HG03066 (cell line): ENCODE data around the gene SCUBE1.
"Not testable (repeated sequence)": the region's sequence is repeated elsewhere in the genome, so short reads cannot be mapped to it uniquely, and the experiment has no call there.

Experiments used
- ATAC-seq: cut with Tn5 transposase; IDR thresholded peaks from one replicate; pipeline ENCODE4 v1.9.1; 2021; ENCODE audit warnings: low read depth; ENCODE audit not compliant: unreplicated experiment

Gene SCUBE1

GRCh38 chr22:43360576-43360975 lies 17.4 kb upstream of the SCUBE1 start:
- no peak for ATAC-seq

DNA sequence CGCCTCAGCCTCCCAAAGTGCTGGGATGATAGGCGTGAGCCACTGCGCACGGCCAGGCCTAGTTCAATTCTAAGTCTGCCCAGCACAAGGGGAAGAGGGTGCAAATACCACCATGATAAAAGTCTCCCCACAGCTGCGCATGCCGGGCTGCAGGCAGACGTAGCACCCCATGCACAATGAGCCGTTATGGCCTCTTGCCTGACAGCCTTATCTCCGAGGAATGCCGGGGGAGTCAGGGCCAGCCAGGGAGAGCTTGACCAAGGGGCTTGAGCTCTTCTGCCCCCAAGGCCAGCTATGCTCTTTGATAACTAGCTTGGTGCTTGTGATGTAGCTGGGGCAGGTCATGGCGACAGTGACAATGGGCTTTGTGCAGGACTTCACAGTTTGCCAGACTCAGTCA lies 13.7 kb upstream of the SCUBE1 start:
- ATAC-seq = no peak

GRCh38 chr22:43355688-43356087 lies 12.5 kb upstream of the SCUBE1 start:
- ATAC-seq = not testable (repeated sequence)

DNA sequence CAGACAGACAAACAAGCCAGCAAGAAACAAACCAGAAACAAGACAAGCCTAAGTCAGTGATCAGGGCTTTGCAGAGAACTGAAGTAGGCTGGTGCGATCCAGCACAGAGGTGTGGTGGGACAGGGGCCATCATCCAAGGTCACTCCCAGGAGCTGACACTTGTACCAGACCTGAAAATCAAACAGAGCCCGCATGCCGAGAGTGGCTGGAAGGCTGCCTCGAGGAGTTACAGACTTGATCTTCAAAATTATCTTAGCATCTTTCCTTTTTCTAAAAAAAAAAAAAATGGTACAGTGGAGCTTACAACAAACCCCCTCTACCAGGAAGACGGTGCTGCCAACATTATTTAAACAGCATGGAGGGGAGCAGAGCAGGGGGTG lies 8.8 kb upstream of the SCUBE1 start:
- ATAC-seq = no peak

DNA sequence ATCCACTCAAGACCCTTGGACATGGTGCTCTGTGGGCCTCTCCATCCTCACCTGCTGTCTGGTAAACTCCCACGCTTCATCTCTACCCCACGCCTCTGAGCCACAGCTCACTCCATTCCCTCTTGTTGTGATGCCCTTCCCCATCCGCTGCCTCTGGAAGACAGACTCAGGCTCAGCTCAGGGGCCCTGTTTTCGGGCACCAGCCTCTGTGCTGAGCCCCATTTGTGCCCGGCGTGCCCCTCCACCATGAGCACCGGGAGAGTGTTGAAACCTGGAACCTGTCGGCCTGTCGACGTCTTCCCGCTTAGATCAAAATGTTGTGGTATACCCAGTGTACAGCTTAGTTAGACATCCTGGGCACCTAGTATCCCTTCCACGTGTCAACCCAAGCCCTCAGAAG lies 6.5 kb upstream of the SCUBE1 start:
- no peak for ATAC-seq

- no peak for ATAC-seq
Measured at GRCh38 chr22:43346521-43346929, 3.4 kb upstream of the SCUBE1 start.

GRCh38 chr22:43345761-43346301 lies 2.7 kb upstream of the SCUBE1 start:
- no peak for ATAC-seq

DNA sequence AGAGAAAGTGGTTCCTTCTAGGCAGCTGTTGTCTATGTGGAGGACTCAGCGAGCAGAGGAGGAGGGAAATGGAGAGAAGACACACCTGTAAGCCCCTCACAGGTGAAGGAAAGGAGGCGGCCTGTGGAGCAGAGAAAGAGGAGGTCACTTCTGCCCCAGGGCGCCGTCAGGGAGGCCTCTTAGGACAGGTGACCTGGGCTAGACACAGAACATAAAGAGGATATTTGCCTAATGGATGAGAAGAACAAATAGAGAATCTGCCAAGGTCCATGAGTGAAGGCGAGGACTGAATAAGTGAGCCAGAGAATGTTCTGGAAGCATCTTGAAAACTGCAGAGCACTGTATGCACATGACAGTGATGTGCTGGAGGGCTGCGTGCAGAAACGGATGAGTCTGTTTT lies 2.2 kb upstream of the SCUBE1 start:
- no peak for ATAC-seq

DNA sequence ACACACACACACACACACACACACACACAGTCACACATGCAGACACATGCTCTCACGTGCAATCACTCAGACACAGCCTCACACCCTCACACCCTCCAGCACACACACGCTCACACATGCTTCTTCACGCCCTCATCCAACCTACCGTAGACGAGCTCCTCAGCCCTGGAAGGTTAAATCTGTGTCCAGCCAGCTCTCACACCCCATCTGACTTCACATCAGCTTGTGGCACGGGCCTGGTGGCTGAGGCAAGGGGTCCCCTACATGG lies 1.3 kb upstream of the SCUBE1 start:
- ATAC-seq = no peak

DNA sequence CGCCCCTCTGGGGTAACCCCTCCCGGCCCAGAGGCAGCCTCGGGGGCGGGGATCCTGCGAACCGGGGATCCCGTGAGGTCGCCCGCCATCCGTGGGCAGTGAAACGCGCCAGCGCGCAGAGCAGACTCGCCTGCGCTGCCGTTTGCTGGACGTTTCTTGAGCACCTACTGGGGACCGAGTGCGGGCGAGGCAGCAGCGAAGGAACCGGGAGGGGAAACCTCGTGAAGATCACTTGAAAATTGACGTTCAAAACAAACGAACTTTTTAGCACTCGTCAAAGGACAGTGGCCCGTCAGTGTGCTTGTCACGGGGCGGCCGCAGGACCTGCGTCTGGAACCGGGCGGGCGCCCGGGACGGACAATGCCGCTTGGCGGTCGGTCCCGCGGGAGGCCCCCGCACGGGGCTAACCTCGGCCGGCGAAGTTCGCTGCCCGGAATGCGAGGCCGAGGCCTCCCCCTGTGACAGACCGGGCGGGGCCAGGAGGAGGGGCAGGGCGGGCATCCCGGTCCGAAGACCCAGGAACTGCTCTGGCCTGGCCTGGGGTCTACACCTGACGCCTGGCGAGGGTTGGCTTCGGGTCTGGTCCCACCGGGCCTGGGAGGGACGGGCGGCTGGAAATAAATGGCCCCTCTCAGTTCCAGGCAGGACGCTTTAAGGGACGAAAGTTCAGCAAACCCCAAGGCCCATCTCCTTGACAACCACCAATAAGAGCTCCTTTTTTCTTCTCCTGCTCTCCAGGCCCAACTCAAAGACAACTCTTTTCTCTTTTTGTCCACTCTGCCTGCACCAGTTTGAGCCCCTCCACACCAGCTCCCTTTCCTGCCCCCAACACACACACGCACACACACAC lies 723 bp upstream of the SCUBE1 start:
- ATAC-seq = no peak

DNA sequence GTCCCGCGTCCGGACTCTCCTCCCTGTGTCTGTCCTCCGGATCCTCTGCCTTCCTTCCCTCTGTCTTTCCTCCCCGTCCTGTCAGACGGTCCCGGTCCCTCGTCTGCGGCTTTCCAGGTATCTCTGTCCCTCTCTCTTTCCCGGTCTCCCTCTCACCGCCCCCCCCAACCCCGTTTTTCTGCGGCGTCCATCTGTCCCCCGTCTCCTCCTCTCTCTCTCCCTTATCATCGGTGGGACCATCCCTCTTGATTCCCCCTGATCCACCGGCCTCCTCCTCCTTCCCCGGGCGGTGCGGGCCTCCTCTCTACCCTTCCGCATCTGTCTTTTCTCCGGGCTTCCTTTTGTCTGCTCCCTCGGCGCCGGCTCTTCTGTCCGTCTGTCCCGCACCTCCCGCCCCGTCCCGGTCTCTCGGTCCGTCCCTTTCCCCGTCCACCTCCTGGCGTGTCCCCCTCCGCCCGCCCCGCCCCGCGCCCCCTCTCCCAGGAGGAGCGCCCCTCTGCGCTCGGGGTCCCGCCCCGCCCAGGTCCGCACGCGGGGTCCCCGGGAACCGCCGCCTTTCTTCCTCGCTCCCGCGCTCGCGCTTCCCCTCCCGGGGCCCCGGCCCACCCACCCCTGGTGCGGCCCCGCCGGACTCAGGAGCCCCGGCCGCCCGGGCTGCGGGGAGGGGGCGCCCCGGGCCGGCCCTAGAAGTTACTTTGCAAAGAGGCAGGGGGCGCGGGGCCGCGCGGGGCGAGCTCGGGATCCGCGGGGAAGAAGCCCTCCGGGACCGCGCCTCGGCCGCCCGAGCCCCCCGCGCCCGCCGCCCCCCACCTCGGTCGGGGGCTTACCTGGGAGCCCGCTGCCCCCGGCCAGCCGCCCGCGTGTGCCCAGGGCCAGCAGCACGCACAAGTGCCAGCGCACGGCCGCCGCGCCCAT lies 568 bp downstream of the SCUBE1 start:
- ATAC-seq = no peak

DNA sequence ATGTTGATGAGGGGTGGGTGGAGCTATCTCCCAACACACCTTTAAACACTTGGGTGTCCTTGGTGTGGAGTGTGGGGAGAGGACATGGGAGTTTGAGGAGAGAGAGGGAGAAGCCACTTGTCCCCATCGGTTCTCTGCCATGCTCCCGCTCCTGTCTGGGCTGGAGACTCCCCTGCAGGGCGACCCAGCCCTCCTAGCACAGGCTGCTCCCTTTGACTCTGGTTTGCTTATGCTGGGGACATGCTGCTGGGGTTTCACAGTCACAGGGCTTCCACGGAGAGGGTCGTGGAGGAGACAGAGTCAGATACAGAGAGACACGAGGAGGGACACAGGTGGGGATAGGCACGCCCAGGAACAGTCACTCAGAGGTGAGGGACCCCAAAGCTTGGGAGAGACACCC lies 1.6 kb downstream of the SCUBE1 start:
- ATAC-seq = no peak

- ATAC-seq = no peak
Measured at GRCh38 chr22:43338766-43339345, 4.3 kb downstream of the SCUBE1 start.

DNA sequence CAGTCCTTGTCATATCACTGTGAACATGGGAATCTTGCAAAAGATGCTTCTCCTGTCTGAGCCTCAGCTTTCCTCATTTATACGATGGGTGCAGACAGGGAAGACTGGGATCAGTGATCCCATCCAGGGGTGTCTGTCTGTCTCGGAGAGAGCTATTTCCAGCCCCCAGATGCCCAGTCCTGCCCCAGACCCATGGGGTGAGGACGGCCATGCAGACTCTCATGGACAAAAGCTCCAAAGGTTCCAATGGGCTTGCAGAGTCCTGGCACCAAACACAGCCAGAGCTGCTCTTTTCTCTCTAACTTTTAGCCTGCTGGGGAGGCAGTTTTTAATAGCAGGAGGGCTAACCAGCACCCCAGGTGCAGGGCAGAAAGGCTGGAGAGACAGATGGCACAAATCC lies 5.2 kb downstream of the SCUBE1 start:
- no peak for ATAC-seq

GRCh38 chr22:43337385-43337784 lies 5.8 kb downstream of the SCUBE1 start:
- ATAC-seq = no peak

- ATAC-seq = no peak
Measured at GRCh38 chr22:43334378-43334777, 8.8 kb downstream of the SCUBE1 start.

GRCh38 chr22:43333978-43334377 lies 9.2 kb downstream of the SCUBE1 start:
- ATAC-seq = no peak

- no peak for ATAC-seq
Measured at GRCh38 chr22:43333156-43333555, 10.0 kb downstream of the SCUBE1 start.

- no peak for ATAC-seq
Measured at GRCh38 chr22:43331698-43332097, 11.5 kb downstream of the SCUBE1 start.

DNA sequence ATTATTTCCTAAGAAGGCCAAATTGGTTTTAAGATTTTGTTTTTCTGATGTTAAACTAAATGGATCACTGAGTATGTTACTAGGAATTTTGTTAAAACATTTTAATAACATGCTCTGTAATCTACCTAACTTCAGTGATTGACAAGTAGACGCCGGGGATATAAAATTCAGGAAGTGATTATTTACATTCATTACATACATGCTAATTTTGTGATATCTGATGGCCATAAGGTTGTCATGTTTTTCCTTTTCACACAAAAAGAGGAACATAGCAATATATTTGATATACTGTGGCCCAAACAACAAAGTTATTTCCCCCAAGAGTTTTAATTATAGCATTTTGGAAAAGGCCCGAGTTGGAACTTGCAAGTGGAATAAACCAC lies 12.1 kb downstream of the SCUBE1 start:
- ATAC-seq = no peak
